Neuronal stem cell (in vitro differentiated cells): ENCODE results near the gene OTOG.

Experiments
- DNase-seq: peaks from one replicate; pipeline ENCODE4 v3.0.0-alpha.2; 2013; ENCODE audit warnings: low spot score
- H2AFZ ChIP-seq: one replicate; pipeline ENCODE4 v1.6.1; 2013; ENCODE audit warnings: mild to moderate bottlenecking, low read length, inconsistent platforms
- H2AK5ac ChIP-seq: 2 replicates; pipeline ENCODE4 v1.6.1; 2013; ENCODE audit warnings: low read depth, mild to moderate bottlenecking, inconsistent platforms, low read length, moderate library complexity, mixed read lengths
- H2BK120ac ChIP-seq: 2 replicates; pipeline ENCODE4 v1.6.1; 2013; ENCODE audit warnings: low read depth, mild to moderate bottlenecking, inconsistent platforms, low read length, moderate library complexity, mixed read lengths
- H2BK12ac ChIP-seq: one replicate; pipeline ENCODE4 v1.6.1; 2013; ENCODE audit warnings: low read length, inconsistent platforms
- H2BK15ac ChIP-seq: 2 replicates; pipeline ENCODE4 v1.6.1; 2013; ENCODE audit warnings: mild to moderate bottlenecking, low read length, inconsistent platforms, mixed read lengths
- H2BK5ac ChIP-seq: one replicate; pipeline ENCODE4 v1.6.1; 2013; ENCODE audit warnings: inconsistent platforms, mild to moderate bottlenecking, low read length, moderate library complexity
- H3K14ac ChIP-seq: one replicate; pipeline ENCODE4 v1.6.1; 2013; ENCODE audit warnings: low read length, inconsistent platforms
- H3K18ac ChIP-seq: 2 replicates; pipeline ENCODE4 v1.6.1; 2013; ENCODE audit warnings: low read length, inconsistent platforms
- H3K23ac ChIP-seq: 2 replicates; pipeline ENCODE4 v1.6.1; 2013; ENCODE audit warnings: low read depth, mild to moderate bottlenecking, mixed read lengths, low read length, inconsistent platforms; ENCODE audit not compliant: poor library complexity
- H3K27ac ChIP-seq: replicated peaks from 3 replicates; pipeline ENCODE4 v1.5.1; 2013; ENCODE audit warnings: low read length, inconsistent platforms
- H3K27me3 ChIP-seq, 3 experiments: 2 replicates each; pipeline ENCODE4 v1.6.1; 2013; ENCODE audit warnings: low read length in 3 of 3, mild to moderate bottlenecking in 2 of 3, inconsistent platforms in 1 of 3, low read depth in 1 of 3, mixed read lengths in 1 of 3, moderate library complexity in 1 of 3; ENCODE audit not compliant: control insufficient read depth in 3 of 3, insufficient read depth in 3 of 3
- H3K36me3 ChIP-seq, 2 donors: replicated peaks in 1 of 2; 2 replicates each; pipeline ENCODE4 v1.6.1; 2013; ENCODE audit warnings: low read length in 2 of 2; ENCODE audit not compliant: control insufficient read depth in 2 of 2, insufficient read depth in 2 of 2
- H3K4ac ChIP-seq: 2 replicates; pipeline ENCODE4 v1.6.1; 2013; ENCODE audit warnings: inconsistent platforms, mild to moderate bottlenecking, low read length, moderate library complexity
- H3K4me1 ChIP-seq, 2 donors: 1 replicate in 1 of 2; 2 replicates in 1 of 2; pipeline ENCODE4 v1.6.1; 2013; ENCODE audit warnings: low read length in 2 of 2, low read depth in 1 of 2; ENCODE audit not compliant: control insufficient read depth in 2 of 2, insufficient read depth in 1 of 2
- H3K4me2 ChIP-seq: one replicate; pipeline ENCODE4 v1.6.1; 2013; ENCODE audit warnings: mild to moderate bottlenecking, low read length, inconsistent platforms; ENCODE audit not compliant: insufficient read depth, poor library complexity, severe bottlenecking
- H3K4me3 ChIP-seq, 2 donors: 2 replicates each; pipeline ENCODE4 v1.5.1; 2013; ENCODE audit warnings: low read length in 2 of 2, mild to moderate bottlenecking in 2 of 2, inconsistent platforms in 1 of 2, moderate library complexity in 1 of 2
- H3K79me1 ChIP-seq: one replicate; pipeline ENCODE4 v1.6.1; 2013; ENCODE audit warnings: low read depth, mild to moderate bottlenecking, inconsistent platforms, low read length, moderate library complexity
- H3K9ac ChIP-seq: one replicate; pipeline ENCODE4 v1.6.1; 2013; ENCODE audit warnings: mild to moderate bottlenecking, low read depth, low read length, inconsistent platforms; ENCODE audit not compliant: poor library complexity
- H3K9me3 ChIP-seq, 2 donors: replicated peaks in 1 of 2; 2 replicates each; pipeline versions ENCODE3 to v1.6.1; 2013; ENCODE audit warnings: low read length in 2 of 2, mild to moderate bottlenecking in 2 of 2, inconsistent platforms in 1 of 2, low read depth in 1 of 2, mixed read lengths in 1 of 2, moderate library complexity in 1 of 2; ENCODE audit not compliant: control insufficient read depth in 2 of 2, insufficient read depth in 1 of 2
- H4K8ac ChIP-seq: one replicate; pipeline ENCODE4 v1.6.1; 2013; ENCODE audit warnings: low read depth, mild to moderate bottlenecking, inconsistent platforms, low read length, moderate library complexity
- H4K91ac ChIP-seq: one replicate; pipeline ENCODE4 v1.6.1; 2013; ENCODE audit warnings: low read length, low read depth, mild to moderate bottlenecking, inconsistent platforms; ENCODE audit not compliant: poor library complexity
- WGBS, 2 donors: extraction: QIAGEN DNeasy Blood & Tissue Kit; methylation state at CpG; one replicate each; pipeline ENCODE4 v1.1.7; 2013; ENCODE audit warnings: missing lambda C conversion rate in 2 of 2, mixed read lengths in 1 of 2; ENCODE audit not compliant: insufficient read length in 2 of 2, insufficient replicate concordance in 1 of 2; ENCODE audit errors: extremely low coverage in 2 of 2; 5-methylcytosine and 5-hydroxymethylcytosine counted together

Gene OTOG

GRCh38 chr11:17601676-17602075 lies 54.6 kb downstream of the OTOG start:
- Histone ChIP-seq H3K14ac (peak overlapping the region; percentile 77), H3K4me1 (peaks cover 0 to 11% of the 10 kb centered on the region in 2 donors), H3K9ac (no peak overlapping the region), H3K4me3 (no peak overlapping the region), H4K91ac (no peak overlapping the region), H2BK120ac (no peak overlapping the region), H3K18ac (no peak overlapping the region), H2AFZ (no peak overlapping the region), H3K27ac (no peak overlapping the region), H2AK5ac (no peak overlapping the region), H3K4me2 (no peak overlapping the region), H3K79me1 (no peaks in the 10 kb centered on the region), H2BK15ac (no peak overlapping the region), H3K23ac (peak overlapping the region; percentile 49), H2BK12ac (no peak overlapping the region), H3K9me3 (no peaks in the 10 kb centered on the region), H2BK5ac (no peak overlapping the region), H3K36me3 (no peaks in the 10 kb centered on the region), H3K27me3 (peaks cover 0 to 21% (median 0%) of the 10 kb centered on the region in 3 experiments), H3K4ac (no peak overlapping the region), H4K8ac (no peak overlapping the region)
- no peak for DNase-seq
- WGBS, 2 donors = no CpG with 5 or more reads among the region's 4 CpGs

DNA sequence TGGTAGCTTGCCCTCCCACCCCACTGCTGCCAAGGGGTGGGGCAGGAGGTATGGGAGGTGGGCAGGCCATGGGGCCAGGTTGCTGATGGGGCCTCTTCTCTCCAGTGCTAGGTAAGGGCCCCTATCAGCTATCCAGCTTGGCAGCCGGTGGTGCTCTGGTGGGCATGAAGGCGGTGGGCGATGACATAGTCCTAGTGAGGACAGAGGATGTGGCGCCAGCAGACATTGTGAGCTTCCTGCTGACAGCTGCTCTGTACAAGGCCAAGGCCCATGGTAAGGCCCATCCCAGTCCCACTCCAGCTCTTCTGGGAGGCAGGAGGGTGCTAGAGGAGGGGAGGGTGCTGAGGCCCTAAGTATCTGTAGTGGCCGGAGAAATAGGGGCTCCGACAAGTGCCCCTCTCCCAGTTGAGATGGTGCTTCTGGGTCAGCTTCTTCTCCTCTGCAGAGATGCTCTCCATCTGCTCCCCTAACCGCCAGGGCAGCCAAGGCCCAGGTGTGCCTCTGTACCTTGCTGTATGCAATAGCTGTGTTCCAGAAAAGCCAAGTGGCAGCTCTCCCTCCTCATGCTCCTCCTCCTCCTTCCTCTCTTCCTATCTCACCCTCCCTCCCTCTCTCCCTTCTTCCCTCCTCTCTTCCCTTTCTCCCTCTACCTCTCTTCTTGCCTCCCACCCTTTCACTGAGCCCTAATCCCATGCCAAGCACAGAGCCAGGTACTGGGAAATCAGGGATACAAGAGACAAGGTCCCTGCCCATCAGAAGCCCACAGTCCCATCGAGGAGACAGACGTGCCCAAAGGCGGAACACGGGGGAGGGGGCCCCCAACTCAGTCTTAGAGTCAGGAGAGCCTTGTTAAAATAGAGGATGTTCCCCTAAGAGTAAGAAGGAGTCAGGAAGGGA lies 55.3 kb downstream of the OTOG start:
- Histone ChIP-seq H2BK12ac (no peak overlapping the region), H3K18ac (no peak overlapping the region), H3K4me1 (peaks cover 0 to 11% of the 10 kb centered on the region in 2 donors), H3K36me3 (no peaks in the 10 kb centered on the region), H2BK15ac (peak overlapping the region; percentile 3), H2BK5ac (no peak overlapping the region), H3K9me3 (no peaks in the 10 kb centered on the region), H2AK5ac (no peak overlapping the region), H3K14ac (peak overlapping the region; percentile 77), H2AFZ (no peak overlapping the region), H3K4me2 (no peak overlapping the region), H4K8ac (no peak overlapping the region), H3K4me3 (no peak overlapping the region), H3K27ac (no peak overlapping the region), H4K91ac (no peak overlapping the region), H3K4ac (no peak overlapping the region), H2BK120ac (no peak overlapping the region), H3K27me3 (peaks cover 0 to 21% (median 0%) of the 10 kb centered on the region in 3 experiments), H3K9ac (no peak overlapping the region), H3K23ac (peak overlapping the region; percentile 49), H3K79me1 (no peaks in the 10 kb centered on the region)
- no CpG with 5 or more reads among the region's 11 CpGs for WGBS, 2 donors
- no peak for DNase-seq

DNA sequence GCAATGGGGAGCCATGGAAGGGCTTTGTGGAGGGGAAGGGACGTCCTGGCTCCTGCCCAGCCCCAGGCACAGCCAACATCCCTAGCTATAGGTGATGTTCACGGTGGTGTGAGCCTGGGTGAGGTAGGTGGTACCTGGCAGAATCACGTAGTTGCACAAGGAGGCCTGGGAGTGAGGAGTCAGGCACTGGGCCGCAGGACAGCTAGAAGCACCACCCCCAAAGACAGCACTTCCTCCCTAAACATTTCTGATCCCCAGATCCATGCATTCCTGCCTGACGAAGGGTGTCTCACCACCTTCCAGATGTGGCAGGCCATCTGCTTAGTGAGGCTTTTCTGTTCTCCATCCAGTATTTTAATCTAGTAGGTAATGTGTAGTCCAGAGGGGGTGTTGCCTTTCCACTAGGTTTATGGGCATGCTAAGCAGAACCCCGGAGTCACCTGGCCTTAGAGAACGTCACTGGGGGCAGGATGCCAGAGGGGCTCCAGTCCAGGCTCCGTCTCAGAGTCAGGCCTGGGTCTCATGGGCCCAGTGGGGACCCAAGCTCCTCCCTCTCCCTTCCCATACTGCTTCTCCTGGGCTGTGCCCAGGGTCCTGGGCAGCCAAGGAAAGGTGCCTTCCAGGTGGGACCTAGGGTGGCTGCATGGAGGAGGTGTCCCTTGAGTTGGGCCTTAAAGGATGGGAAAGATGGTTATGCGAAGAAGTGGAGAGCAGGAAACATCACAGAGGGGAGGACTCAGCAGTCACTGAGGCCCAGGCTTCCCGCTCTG lies 56.2 kb downstream of the OTOG start:
- Histone ChIP-seq H2BK120ac (no peak overlapping the region), H3K23ac (no peak overlapping the region), H3K14ac (no peak overlapping the region), H4K91ac (no peak overlapping the region), H3K18ac (no peak overlapping the region), H3K9me3 (no peaks in the 10 kb centered on the region), H3K36me3 (no peaks in the 10 kb centered on the region), H3K4me2 (no peak overlapping the region), H3K4ac (no peak overlapping the region), H2BK12ac (no peak overlapping the region), H2BK5ac (no peak overlapping the region), H3K27ac (no peak overlapping the region), H3K4me1 (peaks cover 0 to 11% of the 10 kb centered on the region in 2 donors), H2AFZ (no peak overlapping the region), H3K79me1 (no peaks in the 10 kb centered on the region), H3K9ac (no peak overlapping the region), H3K4me3 (peak overlapping the region in 1 of 2 donors; percentile 33), H2AK5ac (no peak overlapping the region), H2BK15ac (no peak overlapping the region), H4K8ac (no peak overlapping the region), H3K27me3 (peaks cover 0 to 21% (median 0%) of the 10 kb centered on the region in 3 experiments)
- WGBS, 2 donors = no CpG with 5 or more reads among the region's 10 CpGs
- no peak for DNase-seq
